Activated CD8-positive, alpha-beta memory T cell treated with anti-CD3 and anti-CD28 coated beads, Interleukin-2, amount 50 U/mL, for 48 hours (primary cell): ENCODE results near the gene NIFK.
"Not testable (repeated sequence)": the region's sequence is repeated elsewhere in the genome, so short reads cannot be mapped to it uniquely, and the experiment has no call there.

Experiments used
- DNase-seq: peaks from one replicate; pipeline ENCODE4 v3.0.0-alpha.2; 2020

Gene NIFK

GRCh38 chr2:121731366-121731765 lies 5.3 kb downstream of the NIFK start:
- peak; percentile 46 for DNase-seq

- DNase-seq, result no peak
Observed at GRCh38 chr2:121727950-121728349, 8.7 kb downstream of the NIFK start.

GRCh38 chr2:121727332-121727731 lies 9.3 kb downstream of the NIFK start:
- DNase-seq, result peak; percentile 25

GRCh38 chr2:121723316-121723715 lies 13.4 kb downstream of the NIFK start:
- DNase-seq, result no peak

- no peak for DNase-seq
Observed at GRCh38 chr2:121722479-121722878, 14.2 kb downstream of the NIFK start.

GRCh38 chr2:121721926-121722325 lies 14.7 kb downstream of the NIFK start:
- DNase-seq, result no peak

- no peak for DNase-seq
Observed at GRCh38 chr2:121717529-121717928, 19.1 kb downstream of the NIFK start.

GRCh38 chr2:121716126-121716525 lies 20.5 kb downstream of the NIFK start:
- DNase-seq, result no peak

- not testable (repeated sequence) for DNase-seq
Observed at GRCh38 chr2:121711481-121711880, 25.2 kb downstream of the NIFK start.

GRCh38 chr2:121710470-121711170 lies 26.1 kb downstream of the NIFK start:
- no peak for DNase-seq

- no peak for DNase-seq
Observed at GRCh38 chr2:121709776-121710469, 26.8 kb downstream of the NIFK start.

GRCh38 chr2:121707920-121708361 lies 28.7 kb downstream of the NIFK start:
- no peak for DNase-seq

- no peak for DNase-seq
Observed at GRCh38 chr2:121707344-121707919, 29.2 kb downstream of the NIFK start.

GRCh38 chr2:121705958-121706357 lies 30.7 kb downstream of the NIFK start:
- DNase-seq, result no peak

GRCh38 chr2:121705390-121705789 lies 31.3 kb downstream of the NIFK start:
- no peak for DNase-seq

GRCh38 chr2:121701761-121702160 lies 34.9 kb downstream of the NIFK start:
- DNase-seq, result not testable (repeated sequence)

GRCh38 chr2:121699421-121700333 lies 37.0 kb downstream of the NIFK start:
- DNase-seq, result peak; percentile 86

GRCh38 chr2:121698318-121698930 lies 38.3 kb downstream of the NIFK start:
- peak; percentile 53 for DNase-seq

- DNase-seq, result peak; percentile 52
Observed at GRCh38 chr2:121697108-121697631, 39.5 kb downstream of the NIFK start.

GRCh38 chr2:121696410-121696930 lies 40.2 kb downstream of the NIFK start:
- DNase-seq, result peak; percentile 46

- DNase-seq, result peak; percentile 30
Observed at GRCh38 chr2:121695171-121695451, 41.6 kb downstream of the NIFK start.
